ENCODE measurements around the gene FAM120A. TPM values are rescaled to one million over a fixed set of nuclear protein-coding genes. Genes with fewer than 3 reads are reported as not detected.

Gene FAM120A
- total and polyA plus RNA-seq, 2 of the 13 experiments (the other 11 are each of a cell fraction or from before 2014, with no cell fraction given): 41.3 to 44.4 TPM

GRCh38 chr9:93601063-93601462 is 149.6 kb downstream of the FAM120A start:
- intact Hi-C loops (cut with micrococcal nuclease; ENCODE audit: unreplicated experiment) (no loop called here), in situ Hi-C loops (cut with HindIII; ENCODE audit: extremely low pct_ligation_motif_present, low pct_unique_long_range_greater_than_20kb) (no loop called here)
- Histone ChIP-seq H3K36me3 (replicated peaks in 1 of 2; ENCODE audit: control insufficient read depth in 1 of 2, insufficient read depth in 2 of 2, low read length in 2 of 2) (no peaks in the 10 kb centered on the region), H3K9me3 (ENCODE audit: low read length) (no peaks in the 10 kb centered on the region), H3K4me1 (ENCODE audit: insufficient read depth, low read length) (peaks cover 10% of the 10 kb centered on the region), H3K79me2 (ENCODE audit: insufficient read depth, low read length) (peaks cover 19% of the 10 kb centered on the region), H3K27ac (ENCODE audit: extremely low read length, insufficient read depth, low read length) (no peak overlapping the region), H3K4me2 (ENCODE audit: low read depth, low read length) (no peak overlapping the region), H3K9ac (ENCODE audit: insufficient read depth, low read depth, low read length) (no peak overlapping the region), H3K27me3 (ENCODE audit: control insufficient read depth in 1 of 2, insufficient read depth in 2 of 2, low read length in 2 of 2) (no peaks in the 10 kb centered on the region), H2AFZ (ENCODE audit: low read length) (no peak overlapping the region), H4K20me1 (ENCODE audit: insufficient read depth, low read length) (no peaks in the 10 kb centered on the region), H3K4me3 (replicated peaks in 1 of 3; ENCODE audit: insufficient read depth in 1 of 3, low read depth in 2 of 3, low read length in 3 of 3) (no peak overlapping the region)
- ATAC-seq: no peak
- no peak for DNase-seq (ENCODE audit: low spot score)
- WGBS (ENCODE audit: low lambda C conversion rate): 92% methylated on average over 4 of the region's 4 CpGs
- CTCF ChIA-PET (ENCODE audit: low intra/inter-chr PET ratio, low total read pairs): no interaction called here
- POLR2A ChIA-PET: no interaction called here
- no peak for FAIRE-seq
- no TSS peak for BruUV-seq (replicated peaks)
- TF ChIP-seq ZNF678 (CRISPR knock-in tag; IDR thresholded peaks at IDR 0.05) (no peak), CEBPG (CRISPR knock-in tag; IDR thresholded peaks at IDR 0.05) (no peak), ZNF691 (CRISPR knock-in tag; IDR thresholded peaks at IDR 0.05; ENCODE audit: borderline replicate concordance, low read depth) (no peak), ZNF761 (CRISPR knock-in tag; conservative IDR thresholded peaks at IDR 0.05) (no peak), ZSCAN31 (CRISPR knock-in tag; IDR thresholded peaks at IDR 0.05; ENCODE audit: low read depth) (no peak), SP1 (IDR thresholded peaks at IDR 0.05) (no peak), SP1 (CRISPR knock-in tag; IDR thresholded peaks at IDR 0.05) (no peak), MTF1 (CRISPR knock-in tag; IDR thresholded peaks at IDR 0.05) (no peak), ZNF274 (CRISPR knock-in tag; IDR thresholded peaks at IDR 0.05) (no peak), GATAD1 (CRISPR knock-in tag; IDR thresholded peaks at IDR 0.05) (no peak), IRF9 (CRISPR knock-in tag; IDR thresholded peaks at IDR 0.05; ENCODE audit: borderline replicate concordance) (no peak), TRIM24 (CRISPR knock-in tag; IDR thresholded peaks at IDR 0.05) (no peak), ZNF20 (CRISPR knock-in tag; IDR thresholded peaks at IDR 0.05) (no peak), NR1H2 (CRISPR knock-in tag; IDR thresholded peaks at IDR 0.05; ENCODE audit: borderline replicate concordance, low read depth) (no peak), BRF2 (CRISPR knock-in tag; IDR thresholded peaks at IDR 0.05) (no peak), ZNF446 (CRISPR knock-in tag; IDR thresholded peaks at IDR 0.05) (no peak), ZNF484 (CRISPR knock-in tag; IDR thresholded peaks at IDR 0.05; ENCODE audit: borderline replicate concordance, low read depth) (no peak), CTCF (CRISPR knock-in tag; IDR thresholded peaks at IDR 0.05) (no peak), ZNF44 (CRISPR knock-in tag; IDR thresholded peaks at IDR 0.05) (no peak)

All from HepG2 (cell line).